GM08714 (cell line): Measurements from ENCODE around the gene RAPGEF3.

Source experiments
- H3K4me3 ChIP-seq: fragments of 200-500 bp; sonication (Bioruptor generic); 2 replicates; pipeline ENCODE4 v1.5.1; 2014; ENCODE audit warnings: mild to moderate bottlenecking, low read length, inconsistent platforms
- ZNF274 ChIP-seq: IDR thresholded peaks from 2 replicates; pipeline ENCODE4 v1.6.1; 2012; ENCODE audit warnings: mild to moderate bottlenecking, low read depth, low read length

The RAPGEF3 gene

DNA sequence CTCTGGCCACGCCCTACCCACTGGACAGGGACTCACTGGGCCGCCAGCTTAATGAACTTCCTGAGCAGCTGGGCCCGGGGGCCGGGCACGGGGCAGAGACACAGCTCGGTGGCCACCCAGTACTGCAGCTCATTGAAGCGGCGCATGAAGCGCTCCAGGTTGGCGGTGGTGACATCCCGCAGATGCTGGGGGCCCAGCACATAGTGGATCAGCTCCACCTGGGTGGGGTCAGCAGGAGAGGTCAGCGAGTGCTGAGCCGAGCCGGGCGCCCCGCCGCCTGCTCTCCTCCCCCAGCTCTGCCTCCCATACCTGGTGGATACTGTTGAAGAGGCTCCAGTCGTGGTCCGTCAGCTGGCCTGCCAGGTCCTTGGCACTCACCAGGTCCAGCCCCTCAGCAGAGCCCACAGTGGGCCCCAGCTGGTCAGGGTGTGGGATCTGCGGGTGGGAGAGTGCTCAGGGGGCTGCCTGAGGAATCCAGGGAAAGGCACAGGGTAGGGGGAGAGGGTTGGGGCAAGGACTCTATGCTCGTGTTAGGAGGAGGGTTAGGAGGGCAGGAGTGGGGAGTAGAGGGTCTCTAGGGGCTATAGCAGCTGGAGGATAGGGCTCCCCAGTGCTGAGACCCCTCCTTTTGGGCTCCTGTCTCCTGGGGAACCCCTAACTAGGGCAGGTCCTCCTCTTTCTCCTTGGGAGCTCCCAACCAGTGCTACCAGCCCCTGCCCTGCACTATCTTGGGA, 17.9 kb downstream of the RAPGEF3 start:
- no peak overlapping the region for H3K4me3 ChIP-seq
- no peak for TF ChIP-seq ZNF274

GRCh38 chr12:47739979-47740378, 18.7 kb downstream of the RAPGEF3 start:
- H3K4me3 ChIP-seq: no peak overlapping the region
- TF ChIP-seq ZNF274: no peak

DNA sequence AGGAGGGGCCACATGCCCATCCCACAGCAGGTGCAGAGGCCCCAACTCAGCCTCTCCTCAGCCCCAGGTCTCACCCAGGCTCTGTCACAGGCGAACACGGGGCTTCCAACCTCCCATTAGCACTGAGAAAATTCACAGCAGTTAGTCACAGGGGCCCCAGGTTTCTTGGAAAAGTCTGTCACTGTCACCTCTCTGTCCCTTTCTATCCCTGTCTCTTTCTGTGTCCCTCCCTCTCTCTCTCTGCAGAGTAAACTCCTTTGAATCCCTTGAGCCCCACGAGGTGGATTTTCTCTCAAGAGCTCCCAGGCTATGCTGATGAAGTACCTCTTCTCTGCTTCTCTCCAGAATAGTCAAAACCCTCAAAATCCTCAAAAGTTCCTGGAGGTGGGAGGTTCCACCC, 19.4 kb downstream of the RAPGEF3 start:
- no peak for TF ChIP-seq ZNF274
- no peak overlapping the region for H3K4me3 ChIP-seq

- TF ChIP-seq ZNF274: no peak
- no peak overlapping the region for H3K4me3 ChIP-seq
Observed at GRCh38 chr12:47737936-47738594, 20.6 kb downstream of the RAPGEF3 start.

DNA sequence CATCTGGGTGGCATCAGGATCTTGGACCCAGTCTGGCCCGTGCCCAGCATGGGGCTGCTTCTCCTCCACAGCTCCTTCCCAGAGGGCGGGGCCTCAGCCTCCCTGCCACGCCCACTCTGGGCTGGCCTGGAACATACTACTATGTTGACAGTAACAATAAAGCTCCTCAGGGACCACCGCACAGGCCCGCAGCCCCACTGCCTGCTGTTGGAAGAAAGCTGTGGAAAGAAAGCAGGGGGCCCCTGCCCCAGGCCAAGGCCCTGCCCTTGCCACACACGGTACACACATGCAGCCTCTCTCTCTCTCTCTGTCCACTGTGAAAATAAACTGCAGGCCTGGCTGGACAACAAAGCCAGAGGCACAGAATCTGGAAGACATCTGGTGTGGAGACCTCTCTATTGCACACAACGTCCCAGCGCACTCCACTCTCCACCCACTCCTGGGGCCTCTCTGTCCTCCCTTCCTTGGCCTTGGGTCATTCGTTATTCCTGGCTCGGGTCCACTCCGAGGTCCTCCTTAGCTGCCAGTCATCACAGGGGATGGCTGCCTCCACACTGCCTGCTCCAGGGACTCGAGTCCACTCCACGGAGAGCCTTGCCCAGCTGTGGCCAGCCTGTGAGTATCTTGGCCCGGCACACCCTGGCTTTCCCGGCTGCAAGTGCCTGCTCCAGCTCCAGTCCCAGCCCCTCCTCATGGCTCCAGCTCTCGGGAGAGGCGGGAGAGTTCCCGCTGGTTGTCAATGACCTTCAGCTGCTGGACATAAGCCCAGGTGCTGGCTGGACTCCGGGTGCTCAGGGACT, 21.6 kb downstream of the RAPGEF3 start:
- no peak for TF ChIP-seq ZNF274
- no peak overlapping the region for H3K4me3 ChIP-seq

GRCh38 chr12:47736216-47736615, 22.5 kb downstream of the RAPGEF3 start:
- H3K4me3 ChIP-seq: no peak overlapping the region
- TF ChIP-seq ZNF274: no peak

DNA sequence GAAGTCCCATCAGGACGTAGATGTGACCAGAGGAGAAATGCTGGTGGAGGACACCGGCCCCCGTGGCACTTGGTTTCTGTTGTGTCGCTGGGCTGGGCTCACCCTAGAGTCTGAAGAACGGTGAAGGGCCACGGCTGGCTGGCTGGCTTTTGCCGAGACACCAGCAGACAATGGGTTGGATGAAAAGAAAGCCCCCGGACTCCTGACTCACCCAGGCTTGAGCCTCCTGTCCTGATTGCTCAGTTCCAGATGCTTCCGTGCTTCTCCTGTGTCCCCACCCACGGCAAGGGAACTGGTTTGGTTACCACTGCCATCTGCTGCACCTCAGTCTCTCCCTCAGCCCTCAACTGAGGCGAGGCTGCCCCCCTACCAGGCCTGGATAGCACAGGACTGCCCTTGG, 23.0 kb downstream of the RAPGEF3 start:
- no peak for TF ChIP-seq ZNF274
- H3K4me3 ChIP-seq: no peak overlapping the region

- no peak for TF ChIP-seq ZNF274
- no peak overlapping the region for H3K4me3 ChIP-seq
Observed at GRCh38 chr12:47734725-47735480, 23.8 kb downstream of the RAPGEF3 start.

DNA sequence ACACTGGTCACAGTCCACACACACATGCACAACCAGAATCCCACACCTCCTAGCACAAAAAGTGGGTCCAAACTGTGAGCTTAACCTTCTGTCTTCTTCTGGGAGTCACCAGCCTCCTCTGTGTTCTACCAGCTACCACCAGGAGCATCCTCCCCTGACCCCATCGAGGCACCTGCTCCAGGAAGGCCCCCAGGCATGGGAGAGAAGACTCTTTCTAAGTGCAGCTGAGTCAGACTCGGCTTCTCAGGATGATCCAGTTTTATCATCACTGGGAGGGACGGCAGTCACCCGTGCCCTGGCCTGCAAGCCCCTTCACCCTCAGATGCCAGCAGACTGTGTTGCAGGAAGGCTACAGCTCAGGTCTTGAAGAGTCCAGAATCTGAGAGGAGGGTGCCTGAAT, 25.5 kb downstream of the RAPGEF3 start:
- no peak overlapping the region for H3K4me3 ChIP-seq
- TF ChIP-seq ZNF274: no peak

GRCh38 chr12:47732504-47732903, 26.2 kb downstream of the RAPGEF3 start:
- H3K4me3 ChIP-seq: no peak overlapping the region
- no peak for TF ChIP-seq ZNF274

GRCh38 chr12:47731723-47732122, 27.0 kb downstream of the RAPGEF3 start:
- no peak overlapping the region for H3K4me3 ChIP-seq
- TF ChIP-seq ZNF274: no peak

GRCh38 chr12:47730341-47730744, 28.3 kb downstream of the RAPGEF3 start:
- no peak for TF ChIP-seq ZNF274

GRCh38 chr12:47729233-47729632, 29.4 kb downstream of the RAPGEF3 start:
- no peak for TF ChIP-seq ZNF274
- no peak overlapping the region for H3K4me3 ChIP-seq

More at GRCh38 chr12:47730341-47730744, 28.3 kb downstream of the RAPGEF3 start:
- no peak overlapping the region for H3K4me3 ChIP-seq

GRCh38 chr12:47725893-47726292, 32.8 kb downstream of the RAPGEF3 start:
- TF ChIP-seq ZNF274: no peak
- no peak overlapping the region for H3K4me3 ChIP-seq
